Measurements from ENCODE around the gene SLC12A2.

SLC12A2 gene

DNA sequence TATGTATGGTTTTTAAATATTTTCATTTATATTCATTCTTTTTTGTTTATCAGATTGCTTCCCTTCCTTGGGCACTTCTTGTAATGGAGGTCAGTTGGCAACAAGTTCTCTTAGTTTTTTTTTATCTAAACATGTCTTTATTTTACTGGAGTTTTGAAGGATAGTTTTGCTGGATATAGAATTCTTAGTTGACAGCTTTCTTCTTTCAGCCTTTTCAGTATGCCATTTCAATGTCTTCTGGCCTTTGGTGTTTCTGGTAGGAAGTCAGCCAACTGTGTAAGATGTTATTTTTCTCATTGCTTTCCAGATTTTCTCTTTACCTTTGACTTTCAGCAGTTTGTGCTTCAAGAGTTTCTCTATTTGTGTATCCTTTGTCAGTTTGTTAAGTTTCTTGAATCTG, 14.2 kb downstream of the SLC12A2 start:
- no peak for DNase-seq

DNA sequence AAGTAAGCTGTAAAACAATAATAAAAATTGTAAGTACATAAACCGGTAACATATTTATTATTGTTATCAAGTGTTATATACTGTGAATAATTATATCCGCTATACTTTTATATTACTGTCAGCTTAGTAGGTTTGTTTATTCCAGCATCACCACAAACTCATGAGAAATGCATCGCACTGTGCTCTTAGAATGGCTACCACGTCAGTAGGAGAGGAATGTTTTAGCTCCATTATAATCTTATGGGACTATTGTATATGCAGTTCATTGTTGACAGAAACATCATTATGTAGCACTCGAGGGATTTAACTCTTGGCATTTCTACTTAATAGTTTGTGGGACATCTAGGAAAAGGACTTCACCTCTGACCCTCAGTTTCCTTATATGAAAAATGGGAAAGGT, 16.4 kb downstream of the SLC12A2 start:
- no peak for DNase-seq

- no peak for DNase-seq
Measured at GRCh38 chr5:128100860-128101557, 17.4 kb downstream of the SLC12A2 start.

- no peak for DNase-seq
Measured at GRCh38 chr5:128101676-128102075, 18.1 kb downstream of the SLC12A2 start.

DNA sequence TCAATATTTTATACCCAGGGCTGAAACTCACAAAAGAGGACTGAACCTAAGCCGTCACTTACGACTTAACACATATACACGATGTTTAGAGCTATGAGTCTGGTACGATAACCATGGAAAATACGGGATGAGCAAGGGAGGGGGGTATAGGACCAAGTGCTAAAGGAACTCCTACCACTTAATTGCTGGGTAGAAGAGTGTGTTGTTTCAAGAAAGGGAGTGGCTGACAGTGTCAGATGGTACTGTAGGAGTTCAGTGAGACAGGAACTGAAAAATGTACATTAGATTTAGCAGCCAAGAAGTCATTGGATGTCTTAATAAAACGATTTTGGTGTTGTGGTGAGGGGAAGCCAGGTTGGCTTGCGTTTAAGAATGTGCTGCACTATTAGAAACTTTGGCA, 21.6 kb downstream of the SLC12A2 start:
- no peak for DNase-seq

GRCh38 chr5:128109138-128109537, 25.6 kb downstream of the SLC12A2 start:
- DNase-seq: no peak

- DNase-seq: no peak
Measured at GRCh38 chr5:128109766-128110165, 26.2 kb downstream of the SLC12A2 start.

DNA sequence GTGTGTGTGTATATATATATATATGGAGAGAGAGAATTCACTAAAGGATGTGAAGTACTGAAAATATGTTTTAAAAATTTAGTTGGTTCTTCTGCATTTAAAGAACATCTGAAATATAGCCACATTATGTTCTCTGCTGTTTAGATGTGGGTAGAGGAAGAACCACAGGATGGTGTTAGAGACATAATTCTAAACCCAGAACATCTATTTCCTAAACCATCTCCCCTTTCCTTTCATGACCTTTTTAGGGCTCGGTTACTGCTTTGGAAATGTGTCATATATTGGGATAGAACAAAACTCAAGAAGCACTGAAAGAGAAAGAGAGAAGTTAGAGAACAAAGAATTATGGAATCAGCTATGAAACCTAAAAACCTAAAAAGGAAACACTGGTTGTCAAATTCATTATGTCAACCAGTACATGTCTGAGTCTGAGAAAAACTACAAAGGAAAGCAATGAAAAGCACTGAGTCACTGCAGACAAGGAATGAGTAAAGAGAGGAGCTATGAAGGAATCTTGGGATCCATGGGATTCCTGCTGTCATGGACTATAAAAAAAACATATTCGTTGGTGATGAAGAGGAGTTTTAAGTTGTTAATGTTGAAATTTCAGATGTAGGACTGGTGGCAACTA, 28.4 kb downstream of the SLC12A2 start:
- DNase-seq: no peak

GRCh38 chr5:128116445-128116844, 32.9 kb downstream of the SLC12A2 start:
- no peak for DNase-seq

- no peak for DNase-seq
Measured at GRCh38 chr5:128118214-128118613, 34.6 kb downstream of the SLC12A2 start.

GRCh38 chr5:128121651-128122050, 38.1 kb downstream of the SLC12A2 start:
- no peak for DNase-seq

DNA sequence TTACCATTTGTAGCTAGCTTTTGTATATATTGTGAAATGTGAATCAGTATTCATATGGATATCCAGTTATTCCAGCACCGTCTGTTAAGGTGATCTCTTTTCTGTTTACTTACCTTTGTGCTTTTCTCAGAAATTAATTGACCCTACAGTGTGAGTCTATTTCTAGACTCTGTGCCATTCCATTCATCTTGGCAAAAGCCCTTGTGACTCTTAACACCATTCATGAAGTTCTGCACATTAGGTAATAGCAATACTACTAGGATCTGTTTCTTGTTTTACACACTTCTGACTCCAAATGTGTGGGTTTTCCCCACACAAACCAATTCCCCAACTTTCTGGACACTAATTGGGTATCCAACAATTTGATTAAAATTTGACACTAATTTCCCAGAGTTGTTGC, 40.4 kb downstream of the SLC12A2 start:
- DNase-seq: no peak

- DNase-seq: no peak
Measured at GRCh38 chr5:128126241-128126640, 42.7 kb downstream of the SLC12A2 start.

DNA sequence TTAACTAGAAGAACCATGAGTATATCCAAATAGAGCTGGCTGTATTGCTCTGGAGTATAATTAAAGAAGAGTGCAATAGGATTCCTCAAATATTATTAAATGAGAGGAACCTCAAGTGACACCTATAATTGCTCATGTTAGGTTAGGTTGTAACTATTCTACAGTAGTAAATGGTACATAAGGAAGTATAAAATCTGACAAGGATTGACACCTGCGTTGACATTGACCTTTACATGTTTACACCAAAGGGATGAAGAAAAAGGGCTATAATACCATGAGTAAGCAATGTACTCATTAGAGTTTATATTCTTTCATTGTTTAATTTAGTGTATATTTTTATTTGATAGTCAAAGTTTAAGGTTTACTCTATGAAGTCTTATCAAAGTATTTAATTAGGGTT, 48.9 kb downstream of the SLC12A2 start:
- DNase-seq: no peak

DNA sequence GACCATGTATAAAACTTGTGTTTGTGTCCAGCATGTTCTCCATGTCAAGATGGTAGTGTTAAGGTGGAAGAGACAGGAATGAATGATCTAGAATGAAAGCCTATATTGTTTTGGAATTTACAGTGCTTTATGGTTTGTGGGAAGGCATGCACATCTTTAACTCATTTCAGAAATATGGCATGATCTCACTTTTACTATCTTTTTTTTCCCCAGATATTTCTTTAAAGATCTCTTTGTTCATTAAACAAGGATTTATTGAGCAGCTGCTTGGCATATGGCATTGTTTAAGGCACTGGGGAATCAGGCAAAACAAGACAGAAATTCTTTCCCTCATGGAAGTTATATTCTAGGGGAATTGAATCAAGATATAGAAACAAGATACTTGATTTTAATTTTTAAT, 51.7 kb downstream of the SLC12A2 start:
- DNase-seq: no peak

GRCh38 chr5:128143911-128144310, 60.3 kb downstream of the SLC12A2 start:
- no peak for DNase-seq

DNA sequence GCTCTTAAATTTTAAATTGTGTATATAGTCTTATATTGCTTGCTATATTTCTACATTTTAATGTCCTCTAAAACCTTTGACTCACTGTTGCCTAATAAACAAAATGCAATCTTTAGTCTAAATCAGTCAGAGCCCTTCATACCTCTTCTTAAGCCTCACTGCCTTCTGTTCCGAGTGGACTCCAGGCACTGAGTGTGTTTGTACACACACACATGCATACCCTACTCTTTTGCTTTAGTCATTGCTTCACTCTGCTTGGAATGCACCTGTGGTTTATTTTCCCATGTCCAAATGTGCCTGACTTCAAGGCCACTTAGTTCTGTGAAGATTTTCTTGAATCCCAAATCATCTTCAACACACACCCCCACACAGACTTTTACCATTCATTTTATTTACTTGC, 60.9 kb downstream of the SLC12A2 start:
- DNase-seq: no peak

GRCh38 chr5:128146671-128147070, 63.1 kb downstream of the SLC12A2 start:
- DNase-seq: no peak

DNA sequence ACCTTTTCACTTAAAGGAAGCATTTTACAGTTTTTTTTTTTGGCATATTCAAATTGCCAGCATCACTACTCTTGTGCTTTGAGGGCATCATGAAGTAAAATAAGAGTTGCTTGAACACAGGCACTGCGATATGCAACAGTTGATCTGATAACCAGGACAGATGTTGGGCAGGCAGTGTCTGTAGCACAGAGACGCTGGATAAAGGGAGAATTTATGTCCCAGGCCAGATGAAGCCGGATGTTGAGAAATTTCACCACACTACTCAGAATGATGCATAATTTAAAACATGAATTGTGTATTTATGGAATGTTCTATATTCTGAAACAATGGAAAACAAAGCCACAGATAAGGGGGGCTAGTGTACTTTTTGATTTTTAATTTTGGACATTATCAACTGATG, 71.4 kb downstream of the SLC12A2 start:
- no peak for DNase-seq

DNA sequence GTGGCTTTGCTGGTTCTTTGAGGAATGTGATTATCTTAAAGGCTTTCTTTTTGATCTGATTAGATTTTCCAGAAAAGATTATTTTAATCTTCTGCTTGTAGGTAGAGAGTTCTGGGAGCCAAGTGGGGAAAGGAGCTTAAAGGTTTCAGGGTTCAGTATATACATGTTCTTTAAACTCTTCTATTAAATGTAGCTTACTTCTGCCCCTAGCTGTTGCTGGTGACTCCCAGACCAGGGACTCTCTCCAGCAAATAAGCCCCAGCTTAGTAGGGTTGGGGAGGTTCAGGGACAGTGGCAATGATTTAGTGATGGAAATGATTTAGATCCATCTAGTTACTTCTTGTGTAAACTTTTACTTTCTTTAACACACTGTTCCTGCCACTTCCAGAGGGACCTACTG, 72.2 kb downstream of the SLC12A2 start:
- no peak for DNase-seq

DNA sequence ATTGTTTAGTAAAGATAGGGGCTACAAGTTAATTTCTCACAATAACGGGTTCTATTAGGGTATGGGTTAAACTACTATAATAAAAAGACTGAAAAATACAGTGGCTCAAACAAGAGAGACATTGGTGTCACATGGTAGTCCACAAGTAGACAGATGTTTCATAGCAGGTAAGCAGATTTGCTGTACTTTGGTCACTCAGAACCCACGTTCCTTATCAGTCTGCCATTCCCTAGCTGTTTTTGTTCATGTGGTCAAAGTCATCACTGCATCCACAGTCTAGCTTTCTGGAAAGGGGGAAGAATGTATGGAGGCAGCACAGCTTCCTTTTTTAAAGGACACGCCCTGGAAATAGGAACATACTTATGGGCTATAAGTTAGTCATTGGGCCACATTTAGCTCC, 73.0 kb downstream of the SLC12A2 start:
- DNase-seq: no peak

DNA sequence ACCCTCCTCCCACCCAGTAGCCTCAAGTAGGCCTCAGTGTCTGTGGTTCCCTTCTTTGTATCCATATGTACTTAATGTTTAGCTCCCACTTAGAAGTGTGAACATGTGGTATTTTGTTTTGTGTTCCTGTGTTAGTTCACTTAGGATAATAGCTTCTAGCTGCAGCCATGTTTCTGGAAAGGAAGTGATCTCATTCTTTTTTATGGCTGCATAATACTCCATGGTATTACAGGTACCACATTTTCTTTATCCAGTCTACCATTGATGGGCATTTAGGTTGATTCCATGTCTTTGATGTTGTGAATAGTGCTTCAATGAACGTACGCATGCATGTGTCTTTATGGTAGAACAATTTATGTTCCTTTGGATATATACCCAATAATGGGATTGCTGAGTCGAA, 74.8 kb downstream of the SLC12A2 start:
- DNase-seq: no peak

DNA sequence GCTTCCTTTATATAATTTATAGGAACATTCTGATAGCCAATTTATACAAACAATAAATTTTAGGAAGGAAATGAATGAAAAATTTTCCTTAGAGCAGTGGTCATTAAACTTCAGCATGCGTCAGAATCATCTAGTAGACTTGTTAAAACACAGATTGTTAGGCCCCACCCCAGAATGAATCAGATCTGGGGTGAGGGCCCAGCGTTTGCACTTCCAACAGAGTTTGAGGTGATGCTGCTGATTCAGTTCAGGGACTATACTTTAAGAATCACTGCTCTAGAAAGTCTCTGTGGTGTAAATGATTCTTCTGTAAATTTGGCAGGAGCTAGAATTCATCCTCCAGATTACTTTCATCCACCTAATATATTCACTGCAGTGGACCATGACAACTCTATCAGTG, 80.4 kb downstream of the SLC12A2 start:
- DNase-seq: no peak

GRCh38 chr5:128169401-128170017, 85.9 kb downstream of the SLC12A2 start:
- no peak for DNase-seq

DNA sequence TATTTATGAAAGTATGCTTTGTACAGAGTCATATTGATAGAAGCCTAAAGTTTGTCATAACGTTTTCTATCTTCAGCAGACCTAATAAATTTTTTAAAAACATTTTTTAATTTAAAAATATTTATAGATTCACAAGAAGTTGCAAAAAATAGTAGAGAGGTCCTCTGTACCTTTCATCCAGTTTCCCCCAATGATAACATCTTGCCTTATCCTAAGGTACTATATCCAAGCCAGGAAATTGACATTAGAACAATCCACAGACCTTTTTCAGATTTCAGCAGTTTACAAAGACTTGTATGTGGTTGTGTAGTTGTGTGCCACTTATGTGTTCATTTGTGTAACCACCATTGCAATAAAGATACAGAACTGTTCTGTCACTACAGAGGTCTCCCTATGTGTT, 88.5 kb downstream of the SLC12A2 start:
- DNase-seq: no peak

All from inflammatory macrophage treated with lipopolysaccharide for 4 hours (primary cell).